C1 segment of cervical spinal cord (tissue), 14 donors: Measurements from ENCODE around the gene SRMS.

Experiments
- DNase-seq, 14 donors: peaks; one replicate each; lab custom pipeline; 2025; lab: John Stamatoyannopoulos, UW

SRMS gene

GRCh38 chr20:63553933-63554290, 6.4 kb upstream of the SRMS start, which contains the start of gene FNDC11:
Gene FNDC11 (plus strand): TSS chr20:63554159. CDS start chr20:63555664, 1,505 bp downstream.
- no peak for DNase-seq

- peak in 3 of 14 donors; percentile 11 to 25 (median 15) for DNase-seq
Observed at GRCh38 chr20:63553251-63553932, 5.8 kb upstream of the SRMS start.

GRCh38 chr20:63552481-63553249, 5.1 kb upstream of the SRMS start:
- no peak for DNase-seq

- DNase-seq: no peak
Observed at GRCh38 chr20:63551068-63551467, 3.5 kb upstream of the SRMS start.

- no peak for DNase-seq
Observed at GRCh38 chr20:63549679-63550282, 2.2 kb upstream of the SRMS start.

GRCh38 chr20:63549019-63549418, 1.5 kb upstream of the SRMS start:
- DNase-seq: no peak

GRCh38 chr20:63548542-63548941, 993 bp upstream of the SRMS start:
- DNase-seq: no peak

GRCh38 chr20:63546956-63547724, 409 bp downstream of the SRMS start:
- DNase-seq: no peak

- DNase-seq: no peak
Observed at GRCh38 chr20:63546256-63546955, 1.1 kb downstream of the SRMS start.

GRCh38 chr20:63545814-63546213, 1.7 kb downstream of the SRMS start:
- no peak for DNase-seq

GRCh38 chr20:63544958-63545516, 2.5 kb downstream of the SRMS start:
- DNase-seq: no peak

- DNase-seq: no peak
Observed at GRCh38 chr20:63544241-63544957, 3.1 kb downstream of the SRMS start.

GRCh38 chr20:63543733-63544132, 3.8 kb downstream of the SRMS start:
- no peak for DNase-seq

GRCh38 chr20:63543131-63543530, 4.4 kb downstream of the SRMS start:
- no peak for DNase-seq

- no peak for DNase-seq
Observed at GRCh38 chr20:63542696-63543095, 4.9 kb downstream of the SRMS start.

- no peak for DNase-seq
Observed at GRCh38 chr20:63542031-63542559, 5.5 kb downstream of the SRMS start.

- no peak for DNase-seq
Observed at GRCh38 chr20:63541371-63541770, 6.2 kb downstream of the SRMS start.

- DNase-seq: peak in 1 of 14 donors; percentile 40
Observed at GRCh38 chr20:63540417-63541186, 6.9 kb downstream of the SRMS start.
